Uterus (tissue), 4 donors: ENCODE results near the gene MSX1. TPM values are rescaled to one million over a fixed set of nuclear protein-coding genes. Genes with fewer than 3 reads are reported as not detected.

ENCODE experiments used
- DNase-seq, 2 donors: peaks; one replicate each; pipeline ENCODE4 v3.0.0-alpha.2; 2019 to 2020
- H3K27ac ChIP-seq, 2 donors: fragments of 200-600 bp; sonication (generic); 1 replicate in 1 of 2; 2 replicates in 1 of 2; pipeline ENCODE4 v1.5.1; 2016 to 2018
- H3K27me3 ChIP-seq, 2 donors: fragments of 200-600 bp; sonication (generic); one replicate each; pipeline ENCODE4 v1.5.1; 2018 to 2019; ENCODE audit warnings: control low read depth in 1 of 2
- H3K36me3 ChIP-seq, 2 donors: fragments of 200-600 bp; sonication (generic); one replicate each; pipeline ENCODE4 v1.5.1; 2019; ENCODE audit warnings: control low read depth in 1 of 2
- H3K4me1 ChIP-seq, 2 donors: fragments of 200-600 bp; sonication (generic); one replicate each; pipeline ENCODE4 v1.5.1; 2018 to 2019; ENCODE audit warnings: control low read depth in 1 of 2
- H3K4me3 ChIP-seq, 2 donors: fragments of 200-600 bp; sonication (generic); 1 replicate in 1 of 2; 2 replicates in 1 of 2; pipeline ENCODE4 v1.5.1; 2018 to 2019; ENCODE audit warnings: mild to moderate bottlenecking in 1 of 2
- H3K9me3 ChIP-seq, 2 donors: fragments of 200-600 bp; sonication (generic); one replicate each; pipeline ENCODE4 v1.5.1; 2019; ENCODE audit warnings: control low read depth in 1 of 2
- POLR2A ChIP-seq, 2 donors: fragments of 450-650 bp; IDR thresholded peaks; one replicate each; pipeline ENCODE4 v1.6.1; 2016; ENCODE audit warnings: antibody characterized with exemption in 2 of 2, mild to moderate bottlenecking in 1 of 2, moderate library complexity in 1 of 2
- intact Hi-C: fragments of 100-400 bp; cut with DNase I; formaldehyde crosslinking; loops from one replicate; pipeline ENCODE4 v1.15.1; 2023; ENCODE audit warnings: low total_unique reads
- total RNA-seq, 4 donors: library from RNA; depleted of rRNA in 3 of 4; stranded (reverse); fragments of >200 nt in 3 of 4; gene quantifications; one replicate each; pipeline versions ENCODE4 v1.1.0 to v1.2.4, GENCODE V29; 2014 to 2023
- TF ChIP-seq, protein P1 (sequence below), 4 experiments: fragments of 200-600 bp in 2 of 4; fragments of 450-650 bp in 2 of 4; sonication (generic) in 2 of 4; IDR thresholded peaks; one replicate each; pipeline ENCODE4 v1.5.1; 2016 to 2019; ENCODE audit warnings: antibody characterized with exemption in 4 of 4, mild to moderate bottlenecking in 2 of 4, moderate library complexity in 1 of 4
- donor health status: DM: yes; HTN: yes; CAD: no.

The MSX1 gene
- total RNA-seq, 4 donors from 2014 or later = 19.7 to 33.0 (median 23.8) TPM

DNA sequence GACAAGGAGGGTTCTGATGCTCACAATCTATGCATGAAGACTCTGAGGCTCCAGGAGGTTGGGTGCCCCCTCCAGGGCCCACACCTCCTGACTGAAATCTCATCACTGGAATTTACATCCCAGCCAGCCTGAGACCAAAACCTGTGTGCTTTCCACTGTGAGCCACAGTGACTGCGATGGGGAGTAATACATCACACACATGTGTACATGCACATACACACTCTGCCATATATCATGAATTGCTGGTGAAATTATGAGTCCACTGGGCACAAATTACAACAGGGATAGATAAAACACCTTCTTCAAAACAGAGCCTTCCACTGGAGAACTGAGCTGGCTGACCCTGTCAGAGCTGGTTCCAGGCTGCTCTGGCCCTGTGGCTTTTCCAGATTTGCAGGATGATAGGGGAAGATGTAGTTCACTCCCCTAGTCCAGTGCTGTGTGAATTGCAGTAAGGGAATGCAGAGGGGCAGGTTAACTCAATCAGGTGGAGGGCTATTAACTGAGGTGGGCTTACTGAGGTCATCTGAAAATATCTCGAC is 35.8 kb upstream of the MSX1 start:
- TF ChIP-seq, protein P1, sequence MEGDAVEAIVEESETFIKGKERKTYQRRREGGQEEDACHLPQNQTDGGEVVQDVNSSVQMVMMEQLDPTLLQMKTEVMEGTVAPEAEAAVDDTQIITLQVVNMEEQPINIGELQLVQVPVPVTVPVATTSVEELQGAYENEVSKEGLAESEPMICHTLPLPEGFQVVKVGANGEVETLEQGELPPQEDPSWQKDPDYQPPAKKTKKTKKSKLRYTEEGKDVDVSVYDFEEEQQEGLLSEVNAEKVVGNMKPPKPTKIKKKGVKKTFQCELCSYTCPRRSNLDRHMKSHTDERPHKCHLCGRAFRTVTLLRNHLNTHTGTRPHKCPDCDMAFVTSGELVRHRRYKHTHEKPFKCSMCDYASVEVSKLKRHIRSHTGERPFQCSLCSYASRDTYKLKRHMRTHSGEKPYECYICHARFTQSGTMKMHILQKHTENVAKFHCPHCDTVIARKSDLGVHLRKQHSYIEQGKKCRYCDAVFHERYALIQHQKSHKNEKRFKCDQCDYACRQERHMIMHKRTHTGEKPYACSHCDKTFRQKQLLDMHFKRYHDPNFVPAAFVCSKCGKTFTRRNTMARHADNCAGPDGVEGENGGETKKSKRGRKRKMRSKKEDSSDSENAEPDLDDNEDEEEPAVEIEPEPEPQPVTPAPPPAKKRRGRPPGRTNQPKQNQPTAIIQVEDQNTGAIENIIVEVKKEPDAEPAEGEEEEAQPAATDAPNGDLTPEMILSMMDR (IDR thresholded peaks at IDR 0.05) = no peak
- TF ChIP-seq POLR2A (IDR thresholded peaks at IDR 0.05) = no peak
- H3K9me3 ChIP-seq = no peaks in the 10 kb centered on the region

DNA sequence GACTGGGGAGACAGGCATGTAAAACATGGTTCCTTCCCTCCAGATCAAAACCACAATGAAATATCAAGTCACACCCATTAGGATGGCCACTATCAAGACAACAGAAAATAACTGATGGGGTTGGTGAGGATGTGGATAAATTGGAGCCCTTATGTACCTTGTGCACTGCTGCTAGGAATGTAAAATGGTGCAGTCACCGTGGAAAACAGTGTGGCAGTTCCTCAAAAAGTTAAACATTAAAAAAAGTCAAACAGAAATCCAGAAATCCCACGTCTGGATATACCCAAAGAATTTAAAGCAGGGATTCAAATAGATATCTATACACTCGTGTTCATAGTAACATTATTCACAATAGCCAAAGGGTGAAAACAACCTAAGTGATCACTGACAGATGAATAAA is 35.2 kb upstream of the MSX1 start:
- no peak for TF ChIP-seq POLR2A (IDR thresholded peaks at IDR 0.05)
- TF ChIP-seq, protein P1 (IDR thresholded peaks at IDR 0.05) = no peak
- Histone ChIP-seq H3K36me3 (no peaks in the 10 kb centered on the region), H3K27ac (no peak overlapping the region), H3K4me3 (no peak overlapping the region), H3K9me3 (no peaks in the 10 kb centered on the region), H3K27me3 (no peaks in the 10 kb centered on the region), H3K4me1 (no peaks in the 10 kb centered on the region)
- no peak for DNase-seq
- intact Hi-C loops = no loop called here

More for the DNA sequence above, 35.8 kb upstream of the MSX1 start:
- H3K36me3 ChIP-seq = no peaks in the 10 kb centered on the region
- no peak overlapping the region for H3K4me3 ChIP-seq
- H3K27me3 ChIP-seq = no peaks in the 10 kb centered on the region
- intact Hi-C loops = no loop called here
- no peak for DNase-seq
- no peaks in the 10 kb centered on the region for H3K4me1 ChIP-seq
- H3K27ac ChIP-seq = no peak overlapping the region

DNA sequence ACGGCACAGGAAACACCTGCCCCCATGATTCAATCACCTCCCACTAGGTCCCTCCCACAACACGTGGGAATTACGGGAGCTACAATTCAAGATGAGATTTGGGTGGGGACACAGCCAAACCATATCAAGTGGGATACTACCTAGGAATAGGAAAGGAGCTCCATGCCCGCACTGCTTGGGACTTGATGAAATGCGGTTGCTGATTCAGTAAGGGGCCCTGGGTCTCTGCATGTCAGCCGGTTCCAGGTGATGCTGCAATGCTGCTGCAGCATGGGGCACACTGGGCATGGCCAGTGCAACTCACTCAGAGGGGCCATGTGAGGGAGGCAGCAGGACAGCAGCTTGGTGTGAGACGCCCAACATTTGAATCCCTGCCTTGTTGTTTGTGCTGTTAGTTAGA is 34.0 kb upstream of the MSX1 start:
- DNase-seq = no peak
- TF ChIP-seq, protein P1 (IDR thresholded peaks at IDR 0.05) = no peak
- no peak for TF ChIP-seq POLR2A (IDR thresholded peaks at IDR 0.05)
- intact Hi-C loops = no loop called here
- Histone ChIP-seq H3K9me3 (no peaks in the 10 kb centered on the region), H3K27ac (no peak overlapping the region), H3K27me3 (no peaks in the 10 kb centered on the region), H3K36me3 (no peaks in the 10 kb centered on the region), H3K4me3 (no peak overlapping the region), H3K4me1 (no peaks in the 10 kb centered on the region)

- Histone ChIP-seq H3K27ac (no peak overlapping the region), H3K36me3 (no peaks in the 10 kb centered on the region), H3K9me3 (no peaks in the 10 kb centered on the region), H3K4me3 (no peak overlapping the region), H3K4me1 (no peaks in the 10 kb centered on the region), H3K27me3 (no peaks in the 10 kb centered on the region)
- TF ChIP-seq POLR2A (IDR thresholded peaks at IDR 0.05) = no peak
- TF ChIP-seq, protein P1 (IDR thresholded peaks at IDR 0.05) = no peak
- intact Hi-C loops = no loop called here
- DNase-seq = no peak
Observed at GRCh38 chr4:4829837-4830236, 29.6 kb upstream of the MSX1 start.

GRCh38 chr4:4831266-4831665 is 28.2 kb upstream of the MSX1 start:
- Histone ChIP-seq H3K4me1 (no peaks in the 10 kb centered on the region), H3K27ac (no peak overlapping the region), H3K4me3 (no peak overlapping the region), H3K36me3 (no peaks in the 10 kb centered on the region), H3K27me3 (no peaks in the 10 kb centered on the region), H3K9me3 (no peaks in the 10 kb centered on the region)
- intact Hi-C loops = no loop called here
- no peak for TF ChIP-seq POLR2A (IDR thresholded peaks at IDR 0.05)
- TF ChIP-seq, protein P1 (IDR thresholded peaks at IDR 0.05) = no peak
- DNase-seq = no peak
